CD4-positive, alpha-beta T cell treated with Interferon alpha-2 for 1 hour (primary cell): Measurements from ENCODE around the gene PRXL2A.
"Not testable (repeated sequence)": the region's sequence is repeated elsewhere in the genome, so short reads cannot be mapped to it uniquely, and the experiment has no call there.

Experiments
- DNase-seq, 2 donors: peaks; one replicate each; pipeline ENCODE4 v3.0.0-alpha.2; 2020 to 2022

PRXL2A gene, protein sequence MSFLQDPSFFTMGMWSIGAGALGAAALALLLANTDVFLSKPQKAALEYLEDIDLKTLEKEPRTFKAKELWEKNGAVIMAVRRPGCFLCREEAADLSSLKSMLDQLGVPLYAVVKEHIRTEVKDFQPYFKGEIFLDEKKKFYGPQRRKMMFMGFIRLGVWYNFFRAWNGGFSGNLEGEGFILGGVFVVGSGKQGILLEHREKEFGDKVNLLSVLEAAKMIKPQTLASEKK

DNA sequence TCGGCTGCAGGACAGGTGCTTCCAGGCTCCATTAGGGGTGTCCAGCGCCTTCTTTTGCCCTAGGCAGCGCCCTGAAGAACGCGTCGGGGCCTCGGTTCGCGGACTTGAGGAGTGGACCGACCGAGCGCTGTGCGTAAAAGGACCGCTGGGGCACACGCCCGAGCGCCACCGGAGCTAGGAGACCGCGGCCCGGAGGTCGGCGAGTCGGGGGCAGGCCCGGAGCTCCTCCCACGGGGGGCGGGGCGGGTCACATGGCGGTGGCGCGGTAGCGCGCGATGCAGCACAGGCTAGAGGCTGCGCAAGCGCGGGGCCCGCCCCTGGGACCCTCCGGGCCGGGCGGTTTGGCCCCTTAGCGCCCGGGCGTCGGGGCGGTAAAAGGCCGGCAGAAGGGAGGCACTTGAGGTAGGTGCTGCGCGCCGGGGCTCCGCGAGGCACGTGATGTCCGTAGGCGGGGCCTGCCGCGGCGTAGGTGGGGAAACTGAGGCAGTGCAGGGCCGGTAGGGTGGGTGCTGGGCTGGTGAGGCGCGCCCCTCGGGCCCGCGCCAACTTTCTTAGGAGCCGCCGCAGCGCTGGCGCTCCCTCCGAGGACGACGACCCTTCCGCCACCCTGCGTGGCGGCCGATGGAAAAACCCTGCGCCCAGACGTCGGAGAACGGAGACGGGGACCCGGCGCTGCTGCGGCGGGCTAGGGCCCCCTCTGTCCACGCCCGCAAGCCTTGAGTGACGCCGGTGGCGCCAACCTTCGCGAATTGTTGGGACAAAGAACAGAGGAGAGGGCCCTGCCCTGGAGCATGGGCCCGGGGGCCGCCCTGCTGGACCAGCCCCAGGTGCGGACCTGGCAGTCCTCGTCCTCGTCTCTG lies at the start of gene PRXL2A:
Gene PRXL2A, plus strand, starts transcription at position 310 of the 860 bp plus-strand sequence. CDS start 11,917 bp downstream, outside the sequence.
- peak; percentile 75 to 80 for DNase-seq

DNA sequence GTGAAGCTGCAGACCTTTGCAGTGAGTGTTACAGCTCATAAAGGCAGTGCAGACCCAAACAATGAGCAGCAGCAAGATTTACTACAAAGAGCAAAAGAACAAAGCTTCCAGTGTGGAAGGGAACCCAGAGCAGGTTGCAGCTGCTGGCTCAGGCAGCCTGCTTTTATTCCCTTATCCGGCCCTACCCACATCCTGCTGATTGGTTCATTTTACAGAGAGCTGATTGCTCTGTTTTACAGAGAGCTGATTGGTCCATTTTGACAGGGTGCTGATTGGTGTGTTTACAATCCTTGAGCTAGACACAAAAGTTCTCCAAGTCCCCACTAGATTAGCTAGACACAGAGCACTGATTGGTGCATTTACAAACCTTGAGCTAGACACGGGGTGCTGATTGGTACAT lies 49.4 kb upstream of the PRXL2A start:
- DNase-seq: not testable (repeated sequence)

DNA sequence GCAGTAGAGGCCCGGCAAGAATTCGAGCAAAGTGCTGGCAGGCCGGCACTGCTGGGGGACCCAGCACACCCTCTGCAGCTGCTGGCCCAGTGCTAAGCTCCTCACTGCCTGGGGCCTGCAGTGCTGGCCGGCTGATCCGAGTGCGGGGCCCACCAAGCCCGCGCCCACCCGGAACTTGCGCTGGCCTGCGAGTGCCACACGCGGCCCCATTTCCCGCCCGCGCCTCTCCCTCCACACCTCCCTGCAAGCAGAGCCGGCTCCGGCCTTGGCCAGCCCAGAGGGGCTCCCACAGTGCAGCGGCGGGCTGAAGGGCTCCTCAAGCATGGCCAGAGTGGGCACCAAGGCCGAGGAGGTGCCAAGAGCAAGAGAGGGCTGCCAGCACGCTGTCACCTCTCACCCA lies 48.7 kb upstream of the PRXL2A start:
- no peak for DNase-seq

DNA sequence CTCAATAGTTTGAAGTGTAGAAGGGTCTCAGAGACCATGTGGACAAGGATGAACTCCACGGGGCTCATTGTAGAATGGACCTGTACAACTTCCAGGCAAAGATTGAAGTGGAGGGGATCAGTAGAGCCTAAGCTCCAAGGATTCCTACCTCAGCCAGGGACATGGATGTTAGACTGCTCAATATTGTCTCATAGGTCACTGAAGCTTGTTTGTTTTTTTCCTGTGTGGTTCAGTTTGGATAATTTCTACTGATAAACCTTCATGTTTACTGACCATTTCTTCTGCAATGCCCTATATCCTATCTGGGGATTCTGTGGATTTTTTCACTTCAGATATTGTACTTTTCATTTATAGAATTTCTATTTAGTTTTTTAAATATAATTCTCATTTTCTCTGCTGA lies 42.8 kb upstream of the PRXL2A start:
- DNase-seq: no peak

DNA sequence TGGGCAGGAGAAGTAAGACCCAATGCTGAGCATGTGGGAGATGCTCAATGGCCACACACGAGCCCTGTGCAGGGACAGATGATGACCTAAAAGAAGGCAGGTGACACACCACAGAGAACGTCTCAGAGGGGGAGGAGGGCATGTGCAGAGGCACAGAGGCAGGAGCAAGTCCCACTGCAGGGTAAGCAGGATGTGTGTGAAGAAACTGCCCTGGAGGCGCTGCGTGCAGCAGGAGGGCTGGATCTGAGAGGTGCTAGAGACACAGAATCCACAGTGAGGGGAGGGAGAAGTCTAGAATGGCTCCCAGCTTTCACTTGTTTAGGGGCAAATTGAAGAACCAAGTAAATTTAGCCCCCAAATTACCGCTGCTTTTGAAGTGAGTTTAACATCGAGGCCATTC lies 36.9 kb upstream of the PRXL2A start:
- DNase-seq: no peak

DNA sequence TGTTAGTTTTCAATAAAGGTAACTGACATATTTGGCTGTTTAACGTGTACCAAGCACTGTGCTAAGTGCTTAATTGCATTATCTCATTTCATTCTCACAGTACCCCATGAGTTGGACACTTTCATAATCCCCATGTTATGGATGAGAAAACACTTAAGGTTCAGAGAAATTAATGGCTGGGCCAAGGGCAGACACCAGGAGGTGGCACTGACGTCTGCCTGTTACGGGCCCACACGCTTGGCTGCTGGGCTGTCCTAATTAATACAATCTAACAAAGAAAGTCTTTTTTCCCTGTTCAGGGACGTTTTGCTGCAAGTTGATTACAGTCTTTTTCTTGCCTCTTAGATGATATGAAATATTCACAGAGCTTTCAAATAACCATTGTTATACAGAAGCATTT lies 35.7 kb upstream of the PRXL2A start:
- no peak for DNase-seq

DNA sequence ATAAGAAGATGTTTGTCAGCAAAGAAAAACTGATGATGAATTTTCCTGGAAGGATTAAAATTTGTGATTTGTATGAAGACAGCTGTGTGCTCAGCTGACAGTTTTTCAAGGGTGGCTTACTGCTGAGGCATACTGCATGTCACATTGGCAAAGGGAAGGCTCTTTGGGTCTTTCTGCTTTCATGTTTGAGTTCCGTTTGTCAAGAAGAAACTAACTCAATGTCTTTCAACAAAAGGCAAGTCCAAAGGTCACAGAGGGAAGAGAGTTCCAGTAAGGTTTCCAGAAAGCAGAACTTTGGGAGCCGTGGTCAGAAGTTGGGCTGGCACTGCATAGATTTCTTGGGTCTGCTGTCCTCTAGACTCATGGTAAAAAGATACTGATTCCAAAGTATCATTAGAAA lies 34.8 kb upstream of the PRXL2A start:
- no peak for DNase-seq

DNA sequence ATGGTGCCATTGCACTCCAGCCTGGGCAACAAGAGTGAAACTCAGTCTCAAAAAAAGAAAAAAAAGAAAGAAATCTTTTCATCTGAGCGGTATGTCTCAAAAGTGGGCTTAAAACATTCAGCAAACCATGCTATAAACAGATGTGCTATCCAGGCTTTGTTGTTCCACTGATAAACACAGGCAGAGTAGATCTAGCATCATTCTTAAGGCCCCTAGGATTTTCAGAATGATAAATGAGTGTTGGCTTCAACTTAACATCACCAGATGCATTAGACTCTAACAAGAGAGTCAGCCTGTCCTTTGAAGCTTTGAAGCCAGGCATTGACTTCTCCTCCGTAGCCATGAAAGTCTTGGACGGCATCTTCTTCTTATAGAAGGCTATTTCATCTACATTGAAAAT lies 28.6 kb upstream of the PRXL2A start:
- no peak for DNase-seq

DNA sequence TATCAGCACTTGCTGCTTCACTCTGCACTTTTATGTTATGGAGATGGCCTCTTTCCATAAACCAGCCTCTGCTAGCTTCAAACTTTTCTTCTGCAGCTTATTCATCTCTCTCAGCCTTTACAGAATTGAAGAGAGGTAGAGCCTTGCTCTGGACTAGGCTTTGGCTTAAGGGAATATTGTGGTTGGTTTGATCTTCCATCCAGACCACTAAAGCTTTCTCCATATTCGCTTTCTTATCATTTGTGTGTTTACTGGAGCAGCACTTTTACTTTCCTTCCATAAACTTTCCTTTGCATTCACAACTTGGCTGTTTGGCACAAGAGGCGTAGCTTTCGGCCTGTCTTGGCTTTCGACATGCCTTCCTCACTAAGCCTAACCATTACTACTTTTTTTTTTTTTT lies 28.2 kb upstream of the PRXL2A start:
- DNase-seq: no peak

DNA sequence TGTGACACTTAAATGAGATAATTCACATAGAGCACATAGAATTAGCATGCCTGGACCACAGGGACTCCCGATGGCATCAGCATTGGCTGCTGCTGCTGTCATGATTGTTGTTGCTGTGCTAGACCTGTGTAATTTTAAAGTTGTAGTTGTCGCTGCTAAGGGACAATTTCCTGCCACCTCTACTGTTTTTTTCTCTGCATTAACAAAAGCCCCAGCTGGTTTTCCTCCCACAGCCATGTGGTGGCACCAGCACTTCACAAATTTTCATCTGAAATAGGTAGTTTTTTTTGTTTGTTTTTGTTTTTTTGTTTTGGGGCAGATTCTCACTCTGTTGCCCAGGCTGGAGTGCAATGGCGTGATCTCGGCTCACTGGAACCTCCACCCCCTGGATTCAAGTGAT lies 25.4 kb upstream of the PRXL2A start:
- peak; percentile 47 to 66 for DNase-seq

DNA sequence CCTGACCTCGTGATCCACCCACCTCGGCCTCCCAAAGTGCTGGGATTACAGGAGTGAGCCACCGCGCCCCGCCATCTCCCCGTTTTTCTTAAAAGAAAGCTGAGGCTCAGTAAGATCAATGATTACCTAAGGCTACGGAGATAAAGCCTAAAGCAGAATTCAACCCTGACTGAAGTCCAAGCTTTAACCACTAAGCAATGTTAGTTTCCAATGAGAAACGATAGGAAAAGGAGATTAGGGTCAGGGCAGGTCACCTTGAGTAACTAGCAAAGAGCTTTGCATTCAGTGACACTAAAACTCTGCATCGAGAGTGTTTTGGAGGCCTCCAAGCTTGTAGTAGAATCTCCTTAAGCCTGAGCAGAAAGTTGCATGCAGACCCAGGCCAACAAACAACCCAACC lies 17.6 kb upstream of the PRXL2A start:
- no peak for DNase-seq

DNA sequence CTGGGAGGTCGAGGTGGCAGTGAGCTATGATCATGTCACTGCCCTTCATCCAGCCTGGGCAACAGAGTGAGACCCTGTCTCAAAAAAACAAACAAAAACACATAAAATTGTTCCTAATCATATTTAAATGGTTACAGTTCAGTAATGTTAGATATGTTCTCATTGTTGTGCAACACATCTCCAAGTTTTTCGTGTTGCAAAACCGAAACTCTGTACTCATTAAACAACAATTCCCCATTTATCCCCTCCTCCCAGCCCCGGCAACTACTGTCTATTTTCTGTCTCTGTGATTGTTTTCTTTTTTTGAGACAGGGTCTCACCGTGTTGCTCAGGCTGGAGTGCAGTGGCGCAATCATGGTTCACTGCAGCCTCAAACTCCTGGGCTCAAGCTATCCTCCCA lies 16.1 kb upstream of the PRXL2A start:
- no peak for DNase-seq

DNA sequence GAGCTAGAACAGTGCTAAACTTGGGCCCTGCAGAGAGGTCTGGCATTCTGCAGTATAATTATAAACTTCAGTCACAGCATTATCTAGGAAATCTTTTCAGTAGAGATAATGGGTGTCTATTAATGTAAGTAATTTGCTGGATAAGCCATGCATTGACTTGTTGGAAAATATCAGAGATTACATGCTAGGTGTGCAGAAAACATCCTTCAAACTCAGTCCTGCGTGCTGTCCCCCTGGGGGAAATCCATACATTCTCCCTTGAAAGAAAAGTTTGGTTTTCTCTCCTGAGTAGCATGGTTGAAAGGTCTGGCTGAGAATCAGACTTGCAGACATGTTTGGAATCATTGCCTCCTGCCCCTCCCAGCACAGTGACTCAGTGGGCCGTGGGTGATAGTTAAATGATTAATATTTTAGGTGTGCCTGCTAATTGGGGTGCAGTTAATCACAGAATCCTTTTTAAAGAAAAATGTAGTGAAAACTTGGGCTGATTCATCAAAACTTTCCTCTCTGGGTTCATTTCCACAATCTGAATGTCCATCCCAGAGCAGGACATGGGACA lies 13.9 kb upstream of the PRXL2A start:
- DNase-seq: no peak

DNA sequence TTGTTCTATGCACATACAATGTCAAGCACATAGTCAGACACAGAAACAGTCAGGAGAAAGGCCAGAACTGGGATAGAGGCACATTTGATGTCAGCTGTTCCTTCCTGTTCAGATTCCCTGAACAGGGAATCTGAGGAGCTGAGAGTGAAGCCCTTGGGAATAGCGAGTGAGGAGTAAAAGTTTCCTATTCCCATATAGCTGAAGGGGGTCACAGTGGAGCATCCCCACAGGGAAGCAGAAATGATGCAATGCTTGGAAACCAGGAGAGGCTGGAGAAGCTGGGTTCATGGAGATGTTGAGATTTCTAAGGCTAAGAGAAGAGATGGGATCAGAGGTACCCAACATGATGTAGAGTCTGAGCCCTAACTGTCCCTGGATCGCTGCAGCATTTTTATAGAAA lies 11.3 kb upstream of the PRXL2A start:
- no peak for DNase-seq

DNA sequence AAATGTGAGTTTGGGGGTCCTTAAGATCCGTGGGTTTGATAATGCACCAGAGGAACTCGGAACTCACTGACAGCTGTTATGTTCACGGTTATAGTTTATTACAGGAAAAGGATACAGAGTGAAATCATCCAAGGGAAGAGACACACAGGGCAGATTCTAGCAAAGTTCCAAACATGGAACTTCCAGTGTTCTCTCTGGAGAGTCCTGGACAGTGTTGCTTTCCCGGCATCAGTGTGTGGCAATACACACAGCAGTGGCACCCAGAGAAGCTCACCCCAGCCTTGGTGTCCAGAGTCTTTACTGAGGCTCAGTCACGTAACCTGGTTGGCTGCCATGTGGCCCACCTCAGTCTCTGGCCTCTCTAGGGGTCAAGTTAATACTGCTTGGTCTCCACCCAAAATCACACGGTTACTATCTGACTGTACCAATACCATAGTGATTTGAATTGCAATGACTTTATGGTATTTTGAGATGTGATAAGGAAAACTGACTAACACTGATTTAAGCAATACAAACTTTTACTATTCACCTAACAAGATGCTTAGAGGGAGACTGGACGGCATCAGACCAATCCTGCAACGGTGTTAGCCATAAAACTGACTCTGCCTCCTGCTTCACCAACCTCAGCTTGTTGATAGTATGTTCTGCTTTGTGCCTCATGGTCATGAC lies 8.1 kb upstream of the PRXL2A start:
- DNase-seq: no peak

DNA sequence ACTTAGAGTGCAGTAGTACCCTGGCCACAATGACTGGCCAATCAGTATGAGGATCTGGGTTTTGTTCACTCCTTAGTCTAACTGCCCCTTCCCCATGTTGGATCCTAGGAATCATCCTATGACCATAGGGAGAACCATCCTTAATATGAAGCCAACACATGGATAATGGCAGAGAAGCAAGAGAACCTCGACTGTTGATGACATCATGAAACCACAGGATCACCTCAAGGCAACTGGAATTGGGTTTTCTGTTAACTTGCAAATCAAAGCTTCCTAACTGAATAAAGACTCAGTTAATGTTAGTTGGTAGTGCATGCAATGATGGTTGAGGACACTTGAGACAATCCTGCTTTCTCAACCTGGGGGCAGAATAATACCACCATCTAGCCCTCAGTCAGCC lies 3.3 kb upstream of the PRXL2A start:
- DNase-seq: no peak

DNA sequence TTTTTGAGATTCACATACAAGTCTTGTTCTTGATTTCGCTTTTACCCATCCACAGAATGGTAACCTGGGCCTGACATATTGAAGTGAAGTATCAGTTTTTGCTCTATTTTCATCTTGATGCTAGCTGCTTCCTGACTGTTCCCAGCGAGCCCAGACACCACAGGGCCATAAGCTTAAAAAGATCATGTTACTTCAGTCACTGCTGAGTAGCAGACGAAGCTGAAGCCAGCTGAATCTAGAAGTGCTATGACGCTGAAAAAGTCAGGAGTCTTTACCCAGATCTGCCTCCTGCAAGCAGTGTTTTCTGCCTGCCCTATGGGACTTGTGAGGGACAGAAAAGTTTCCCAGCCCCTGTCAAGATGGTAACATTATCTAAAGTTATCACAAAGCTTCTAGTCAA lies 2.7 kb upstream of the PRXL2A start:
- DNase-seq: no peak

DNA sequence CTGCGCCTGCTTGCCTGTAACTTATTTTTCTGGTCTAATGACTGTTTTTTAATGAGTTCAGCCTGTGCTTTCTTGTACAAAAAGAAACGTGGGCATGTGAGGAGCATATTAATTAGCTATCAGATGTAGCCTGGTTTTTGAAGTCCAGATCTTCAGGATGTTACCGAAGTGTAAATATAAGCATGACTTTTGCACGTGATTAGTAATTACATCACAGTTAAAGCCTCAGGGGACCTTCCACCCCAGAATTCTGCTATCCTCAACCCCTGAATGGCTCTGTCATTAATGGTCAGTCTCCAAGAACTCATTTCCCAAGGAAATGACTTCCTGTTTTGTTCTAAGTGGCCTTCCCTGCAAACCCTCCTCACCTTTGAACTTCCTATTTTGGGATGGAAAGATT lies 2.1 kb upstream of the PRXL2A start:
- DNase-seq: no peak

DNA sequence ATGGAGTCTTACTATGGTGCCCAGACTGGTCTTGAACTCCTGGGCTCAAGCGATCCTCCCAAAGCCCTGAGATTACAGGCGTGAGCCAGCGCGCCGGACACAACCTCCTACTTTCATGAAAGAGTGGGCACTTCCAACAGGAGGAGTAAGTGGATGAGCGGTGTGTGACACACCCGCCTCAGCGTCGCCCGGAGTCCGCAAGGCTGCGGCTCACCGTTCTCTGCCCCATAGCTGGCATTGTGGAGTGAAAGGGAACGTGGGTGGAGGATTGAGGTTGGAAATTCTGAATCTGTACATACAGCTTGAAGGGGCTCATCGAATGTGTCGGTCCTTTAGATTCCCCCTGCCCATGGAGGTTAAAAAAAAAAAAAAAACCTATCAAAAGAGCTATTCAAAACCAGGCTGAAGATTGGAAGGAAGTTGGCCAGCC lies 524 bp upstream of the PRXL2A start:
- DNase-seq: no peak

DNA sequence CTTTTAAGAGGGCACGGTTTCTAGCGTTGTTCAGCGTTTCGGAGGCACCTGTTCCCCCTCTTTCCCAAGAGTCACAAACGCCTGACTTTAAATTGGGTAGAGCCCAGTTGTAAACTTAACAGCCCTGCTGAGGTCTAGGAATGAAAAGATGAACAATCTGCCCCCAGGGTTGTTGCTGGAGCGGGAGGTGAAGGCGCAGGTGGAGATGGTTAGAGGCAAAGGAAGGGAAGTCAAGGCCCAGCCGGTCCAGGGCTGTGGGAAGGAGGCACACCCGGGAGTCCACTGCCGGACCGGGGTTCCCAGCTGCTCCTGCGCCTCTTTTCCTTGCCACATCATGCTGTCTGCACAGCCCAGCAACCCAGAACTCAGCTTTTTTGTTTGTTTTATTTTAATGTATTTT lies 770 bp downstream of the PRXL2A start:
- no peak for DNase-seq

DNA sequence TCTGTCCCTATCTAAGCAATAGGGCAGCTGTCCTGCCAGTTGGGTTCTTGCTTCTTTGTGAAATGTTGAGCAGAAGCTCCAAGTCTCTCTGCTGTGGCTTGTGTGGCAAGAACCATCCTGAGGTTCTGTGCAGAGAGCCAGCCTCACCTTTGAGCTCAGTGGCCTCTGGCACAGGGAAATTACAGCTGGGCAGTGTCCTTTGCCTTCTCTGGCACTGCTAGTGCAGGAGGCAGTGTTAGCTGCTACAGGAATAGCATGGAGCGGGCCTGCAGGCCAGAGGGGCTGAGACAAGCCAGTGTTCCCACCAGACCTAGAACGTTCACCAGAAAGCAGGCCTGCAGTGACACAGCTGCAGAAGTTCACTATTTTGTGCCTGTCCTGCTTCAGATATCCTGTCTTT lies 1.8 kb downstream of the PRXL2A start:
- no peak for DNase-seq

DNA sequence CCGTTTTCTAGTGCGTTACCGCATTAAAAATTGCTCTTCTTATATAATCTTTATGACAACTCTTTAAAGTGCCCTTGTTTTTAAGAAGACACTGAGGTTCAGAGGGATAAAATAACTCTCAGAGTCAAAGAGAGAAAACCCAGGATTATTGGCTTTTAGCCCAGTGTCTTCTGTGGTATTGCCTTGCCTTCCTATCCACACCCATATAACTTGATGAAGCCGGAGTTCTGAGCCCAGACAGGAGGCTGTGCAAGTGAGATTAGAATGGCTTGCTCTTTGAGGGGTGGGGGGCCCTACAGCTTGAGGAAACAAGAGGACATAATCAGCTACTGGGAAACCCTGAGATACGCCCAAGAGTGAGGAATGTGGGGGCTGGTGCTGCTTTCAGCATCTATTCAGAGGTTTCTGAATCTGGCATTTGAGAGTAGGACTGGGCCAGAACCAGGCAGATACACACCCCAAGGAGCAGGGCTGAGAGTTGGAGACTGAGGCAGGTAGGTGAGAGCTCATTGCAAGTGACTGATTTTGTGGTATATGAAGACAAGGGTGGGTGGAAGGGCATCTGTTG lies 2.3 kb downstream of the PRXL2A start:
- DNase-seq: no peak

DNA sequence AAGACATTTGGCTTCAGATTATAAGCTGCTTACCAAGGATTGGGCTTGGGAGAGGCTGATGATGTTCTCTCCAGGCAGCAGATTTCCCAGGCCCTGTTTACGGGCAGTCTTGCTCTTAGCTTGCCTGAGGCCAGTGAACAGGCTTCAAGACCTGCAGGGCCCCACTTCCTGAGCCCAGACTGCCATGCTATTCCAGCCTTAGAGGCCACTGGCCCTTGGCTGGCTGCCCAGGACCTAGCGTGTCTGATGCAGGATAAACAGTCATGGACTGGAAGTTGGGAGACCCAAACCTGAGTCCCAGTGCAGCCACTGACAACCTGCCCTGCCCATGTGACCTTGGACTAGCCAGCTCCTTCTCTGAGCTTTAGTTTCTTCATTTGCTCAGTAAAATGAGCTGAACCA lies 2.9 kb downstream of the PRXL2A start:
- no peak for DNase-seq
